ENCODE data around the gene SIRT7. TPM values are rescaled to one million over a fixed set of nuclear protein-coding genes. Genes with fewer than 3 reads are reported as not detected.
"Not testable (repeated sequence)": the region's sequence is repeated elsewhere in the genome, so short reads cannot be mapped to it uniquely, and the experiment has no call there.

SIRT7 gene
- total RNA-seq, 1 donor from 2014 or later, result 46.2 TPM

DNA sequence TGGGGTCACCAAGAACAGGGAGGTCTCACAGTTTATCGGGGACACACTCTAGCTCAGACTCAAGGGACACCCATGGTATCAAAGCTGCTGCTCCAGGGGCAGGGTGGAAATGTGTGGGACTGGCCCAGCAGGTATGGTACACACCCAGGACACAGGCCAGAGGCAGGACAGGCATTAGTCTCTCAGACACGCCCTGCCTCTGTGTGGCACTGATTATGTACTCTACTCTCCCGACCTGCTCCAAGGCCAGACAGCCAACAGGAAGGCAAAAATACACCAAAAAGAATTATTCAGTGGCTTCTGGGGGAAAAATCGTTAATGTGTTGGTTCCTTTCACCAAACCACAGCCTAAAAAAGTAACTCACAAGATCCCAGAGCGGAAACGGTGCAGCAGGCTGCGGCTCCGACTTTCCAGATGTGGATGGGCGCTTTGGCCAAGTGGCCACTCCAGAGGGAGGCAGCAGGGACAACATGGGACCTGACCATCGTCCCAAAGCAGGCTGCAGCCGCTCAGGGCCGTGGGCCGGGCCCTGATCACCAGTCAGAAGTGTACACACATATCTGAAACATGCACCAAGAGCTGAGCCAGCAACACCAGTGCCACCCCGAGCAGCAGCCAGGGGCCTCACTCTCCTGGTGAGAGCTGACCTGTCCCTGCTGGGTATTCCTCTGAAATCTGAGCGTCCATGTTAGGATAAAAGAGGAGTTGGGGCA, 1.0 kb upstream of the SIRT7 start:
- peak; percentile 75 for ATAC-seq

DNA sequence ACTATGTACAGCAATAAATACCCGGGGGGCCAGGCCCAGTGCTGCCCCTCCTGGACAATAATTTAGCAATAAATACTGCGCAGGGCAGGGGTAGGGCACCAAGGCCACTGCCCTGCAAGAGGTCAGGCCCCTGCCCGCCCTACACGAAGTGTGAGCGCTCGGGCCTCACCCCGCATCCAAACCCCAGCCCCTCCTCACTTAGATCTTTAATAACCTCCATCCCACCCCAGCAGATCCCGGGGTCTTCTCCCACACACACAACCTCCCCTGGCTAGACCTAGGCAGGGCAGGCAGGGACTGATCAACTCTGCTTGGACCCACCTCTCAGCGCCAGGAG, 325 bp upstream of the SIRT7 start:
- ATAC-seq, result not testable (repeated sequence)

DNA sequence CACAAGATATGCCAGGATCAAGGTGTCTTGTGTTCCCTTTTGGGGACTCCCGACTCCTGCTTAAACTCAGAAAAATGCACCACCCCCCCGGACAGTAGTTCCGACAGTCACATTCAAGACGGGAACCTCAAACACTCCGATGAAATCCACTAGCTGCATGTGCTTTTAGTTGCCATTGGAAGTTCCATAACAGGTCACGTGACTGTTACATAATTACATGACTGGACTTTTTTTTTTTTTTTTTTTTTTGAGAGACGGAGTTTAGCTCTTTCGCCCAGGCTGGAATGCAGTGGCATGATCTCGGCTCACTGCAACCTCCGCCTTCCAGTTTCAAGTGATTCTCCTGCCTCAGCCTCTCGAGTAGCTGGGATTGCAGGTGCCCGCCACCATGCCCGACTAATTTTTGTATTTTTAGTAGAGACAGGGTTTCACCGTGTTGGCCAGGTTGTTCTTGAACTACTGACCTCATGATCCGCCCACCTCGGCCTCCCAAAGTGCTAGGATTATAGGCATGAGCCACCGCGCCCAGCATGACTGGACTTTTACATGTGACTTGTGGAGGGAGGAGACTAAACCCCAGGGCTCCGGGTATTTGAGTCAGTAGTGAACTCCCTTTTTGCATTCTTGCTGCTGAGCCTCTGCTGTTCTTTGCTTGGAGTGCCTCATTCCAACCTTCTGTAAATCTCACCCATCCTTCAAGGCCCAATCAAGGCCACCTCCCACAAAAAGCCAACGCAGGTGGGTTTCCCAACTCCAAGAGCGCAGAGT, 1.6 kb downstream of the SIRT7 start:
- peak; percentile 57 for ATAC-seq

DNA sequence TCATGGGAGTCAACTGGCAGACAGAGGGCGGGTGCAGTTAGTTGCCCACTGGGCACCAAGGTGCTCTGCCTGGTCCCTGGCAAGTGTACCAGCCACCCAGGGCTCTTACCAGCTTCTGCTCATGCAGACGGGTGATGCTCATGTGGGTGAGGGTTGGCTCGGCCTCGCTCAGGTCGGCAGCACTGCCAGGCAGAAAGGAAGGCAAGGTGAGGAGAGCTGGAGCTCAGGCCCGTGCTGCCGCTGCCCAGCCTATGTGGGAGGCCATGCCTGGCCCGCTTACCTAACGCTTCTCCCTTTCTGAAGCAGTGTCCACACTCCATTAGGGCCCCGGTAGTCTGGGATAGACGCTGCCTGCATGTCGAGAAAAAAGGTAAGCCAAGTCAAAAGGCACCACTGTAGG, 2.6 kb downstream of the SIRT7 start:
- ATAC-seq, result no peak

DNA sequence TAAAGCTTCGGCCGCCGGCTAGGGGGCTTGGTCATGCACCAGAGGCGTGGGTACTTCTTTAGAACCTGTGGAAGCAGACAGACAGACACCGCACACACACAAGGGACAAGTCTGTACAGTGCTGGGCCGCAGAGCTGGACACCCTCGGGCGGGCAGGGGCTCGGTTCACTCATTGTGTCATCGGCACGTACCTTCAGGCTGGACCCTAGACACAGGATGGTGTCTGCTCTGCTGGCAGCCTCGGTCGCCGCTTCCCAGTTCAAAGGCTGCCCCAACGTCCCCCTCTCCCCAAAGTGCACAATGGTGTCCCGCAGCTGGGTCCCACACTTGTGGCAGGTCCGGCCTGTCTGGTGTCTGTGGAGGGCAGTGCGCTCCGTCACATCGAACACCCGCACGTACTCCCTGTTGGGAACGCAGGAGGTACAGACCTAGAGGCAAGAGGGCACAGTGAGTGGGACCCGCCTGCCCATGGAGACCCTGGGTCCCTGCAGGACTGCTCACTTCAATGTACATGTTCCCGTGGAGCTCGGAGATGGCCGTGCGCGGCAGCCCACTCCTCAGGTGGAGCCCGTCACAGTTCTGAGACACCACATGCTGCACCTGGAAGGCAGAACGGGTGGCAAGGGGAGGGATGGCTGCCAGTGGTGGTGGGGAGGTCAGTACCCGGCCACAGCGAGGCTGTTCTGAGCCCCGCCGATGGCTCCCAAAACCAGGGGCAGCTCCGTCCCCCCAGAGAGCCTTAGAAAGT, 3.7 kb downstream of the SIRT7 start:
- no peak for ATAC-seq

DNA sequence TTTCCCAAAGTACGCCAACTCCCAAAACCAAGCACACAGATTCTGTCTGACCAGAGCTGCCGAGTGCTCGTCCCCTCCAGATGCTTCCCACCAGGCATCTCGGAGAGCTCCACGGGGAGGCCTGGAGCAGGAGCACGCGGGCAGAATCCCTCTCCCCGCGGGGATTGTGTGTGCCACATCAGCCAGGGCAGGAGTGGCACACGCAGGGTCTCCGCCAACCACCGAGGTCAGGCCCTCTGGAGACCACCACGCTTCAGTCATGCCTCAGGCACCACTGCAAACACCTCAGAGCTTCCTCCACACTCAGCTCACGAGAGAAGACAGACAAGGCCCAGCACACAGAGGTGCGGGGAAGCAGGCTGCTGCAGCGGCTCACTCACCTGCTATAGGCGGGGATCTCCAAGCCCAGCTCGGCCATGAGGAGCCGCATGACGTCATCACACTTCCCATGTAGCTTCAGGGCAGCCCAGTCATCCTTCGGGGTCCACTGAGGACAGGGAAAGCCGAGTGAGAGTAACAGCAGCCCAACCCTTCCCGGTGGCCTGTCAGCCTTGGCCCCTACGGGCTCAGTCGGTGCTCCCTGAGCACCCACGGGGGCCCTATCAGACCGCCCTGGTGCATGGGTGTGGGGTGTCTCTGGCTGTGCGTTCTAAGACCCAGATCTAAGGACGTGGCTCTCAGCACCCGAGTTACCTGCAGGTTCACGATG, 4.4 kb downstream of the SIRT7 start:
- no peak for ATAC-seq

DNA sequence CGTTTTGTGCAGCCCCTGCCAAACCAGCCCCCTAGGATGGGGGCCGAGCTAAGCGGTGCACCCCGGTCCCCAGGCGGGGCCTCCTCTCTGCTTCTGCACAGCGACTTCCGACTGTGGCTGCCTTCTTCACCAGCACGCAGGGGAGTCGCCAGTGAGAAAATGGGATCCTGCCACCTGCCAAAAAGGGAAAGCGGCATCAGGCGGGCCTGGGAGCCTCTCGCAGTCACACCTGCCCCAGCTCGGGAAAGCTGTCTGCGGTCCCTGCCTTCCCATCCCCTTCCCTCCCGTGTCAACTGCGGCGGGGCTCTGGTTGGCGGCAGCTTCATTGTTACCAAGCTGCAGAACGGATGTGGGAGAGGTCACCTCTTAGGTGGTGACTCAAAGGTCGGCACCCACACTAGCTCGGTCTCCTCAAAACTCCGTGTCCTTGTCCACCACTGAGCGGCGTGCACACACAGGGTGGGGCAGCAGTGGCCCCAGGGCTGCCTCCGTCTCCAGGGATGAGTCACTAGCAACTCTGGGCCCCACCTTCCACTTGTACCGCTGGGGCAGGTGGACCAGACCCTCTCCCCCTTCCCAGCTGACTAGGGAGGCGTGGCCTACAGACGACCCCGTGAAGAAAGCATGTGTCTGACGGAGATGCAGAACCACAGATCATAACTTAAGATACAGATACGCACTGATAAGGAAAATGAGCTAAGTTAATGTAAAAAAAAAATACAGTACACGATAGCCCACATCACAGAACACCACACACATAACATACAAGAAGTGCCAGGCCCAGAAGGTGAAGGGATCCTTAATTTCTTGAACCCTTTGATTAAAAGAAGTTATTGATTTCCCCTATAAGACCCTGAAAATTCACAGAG, 5.3 kb downstream of the SIRT7 start:
- ATAC-seq, result peak; percentile 62

DNA sequence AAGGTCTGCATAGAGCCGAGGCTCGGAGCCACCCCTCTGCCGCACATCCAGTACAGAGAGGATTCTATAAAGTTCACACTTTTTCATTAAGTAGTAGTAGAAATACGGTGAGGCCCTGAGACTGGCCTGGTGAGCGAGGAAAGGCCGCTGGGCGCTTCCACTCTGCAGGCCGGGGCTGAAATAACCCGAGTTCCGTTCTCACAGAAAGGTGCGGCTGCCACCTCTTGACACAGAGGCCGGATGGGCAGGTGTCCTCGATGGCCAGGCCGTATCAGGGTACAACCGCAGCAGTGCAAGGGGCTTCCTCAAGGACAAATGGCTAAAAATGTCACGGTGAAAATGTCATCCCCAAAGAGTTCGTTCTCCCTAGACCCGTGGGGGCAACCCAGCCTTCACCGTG, 6.0 kb downstream of the SIRT7 start:
- no peak for ATAC-seq

DNA sequence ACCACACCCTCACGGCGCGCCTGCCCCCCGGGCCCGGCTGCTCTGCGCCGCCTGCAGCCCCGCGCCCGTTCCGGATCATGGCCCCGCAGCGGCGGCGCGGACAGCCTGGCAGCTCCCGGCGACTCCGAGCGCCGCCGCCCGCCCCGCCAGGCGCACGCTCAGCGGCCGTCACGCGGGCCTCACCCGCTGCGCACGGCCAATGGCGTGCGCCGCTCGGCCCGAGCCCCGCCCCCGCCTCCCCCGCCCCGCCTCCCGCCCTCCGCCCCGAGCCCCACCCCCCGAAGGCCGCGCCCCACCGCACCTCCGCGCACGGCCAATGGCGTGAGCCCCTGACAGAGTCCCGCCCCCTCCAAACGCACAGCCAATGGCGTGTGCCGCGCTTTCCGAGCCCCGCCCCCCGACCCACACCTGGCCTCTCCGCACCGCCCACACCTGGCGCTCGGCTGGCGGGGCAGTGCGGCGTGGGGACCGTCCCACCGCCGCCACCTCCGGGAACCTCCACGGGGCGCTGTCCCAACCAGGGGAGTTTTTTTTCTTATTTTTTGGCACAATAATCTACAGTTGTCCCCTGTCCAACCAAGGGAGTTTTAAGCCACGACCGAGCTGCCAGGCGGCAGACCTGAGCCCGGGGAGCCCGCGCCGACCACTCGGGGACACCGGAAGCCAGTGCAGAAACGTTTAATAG, 6.6 kb downstream of the SIRT7 start, which contains the start of gene PCYT2:
PCYT2 (minus strand) TSS at position 123 of the 685 bp plus-strand sequence; CDS start at position 79, 44 bp downstream.
- peak; percentile 86 for ATAC-seq

DNA sequence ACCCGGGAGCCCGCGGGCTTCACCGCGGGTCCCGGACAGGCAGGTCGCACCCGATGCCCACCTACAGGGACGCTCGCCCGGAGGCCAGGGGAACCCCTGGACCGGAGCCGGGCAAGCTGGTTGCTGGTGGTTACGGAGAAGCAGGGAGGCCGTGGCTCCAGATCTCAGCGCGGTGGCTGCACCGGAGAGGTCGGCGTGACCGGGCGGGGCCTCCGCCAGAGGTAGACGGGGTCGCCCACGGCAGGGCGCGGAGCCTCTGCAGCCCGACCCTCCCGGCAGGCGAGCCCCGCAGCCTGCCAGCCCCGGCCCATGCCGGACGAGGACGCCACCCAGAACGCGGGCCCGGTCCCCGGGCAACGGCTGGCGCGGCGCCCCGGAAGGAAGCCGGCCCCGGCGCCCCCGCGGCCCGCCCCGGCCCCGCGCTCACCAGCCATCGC, 7.1 kb downstream of the SIRT7 start:
- ATAC-seq, result no peak

DNA sequence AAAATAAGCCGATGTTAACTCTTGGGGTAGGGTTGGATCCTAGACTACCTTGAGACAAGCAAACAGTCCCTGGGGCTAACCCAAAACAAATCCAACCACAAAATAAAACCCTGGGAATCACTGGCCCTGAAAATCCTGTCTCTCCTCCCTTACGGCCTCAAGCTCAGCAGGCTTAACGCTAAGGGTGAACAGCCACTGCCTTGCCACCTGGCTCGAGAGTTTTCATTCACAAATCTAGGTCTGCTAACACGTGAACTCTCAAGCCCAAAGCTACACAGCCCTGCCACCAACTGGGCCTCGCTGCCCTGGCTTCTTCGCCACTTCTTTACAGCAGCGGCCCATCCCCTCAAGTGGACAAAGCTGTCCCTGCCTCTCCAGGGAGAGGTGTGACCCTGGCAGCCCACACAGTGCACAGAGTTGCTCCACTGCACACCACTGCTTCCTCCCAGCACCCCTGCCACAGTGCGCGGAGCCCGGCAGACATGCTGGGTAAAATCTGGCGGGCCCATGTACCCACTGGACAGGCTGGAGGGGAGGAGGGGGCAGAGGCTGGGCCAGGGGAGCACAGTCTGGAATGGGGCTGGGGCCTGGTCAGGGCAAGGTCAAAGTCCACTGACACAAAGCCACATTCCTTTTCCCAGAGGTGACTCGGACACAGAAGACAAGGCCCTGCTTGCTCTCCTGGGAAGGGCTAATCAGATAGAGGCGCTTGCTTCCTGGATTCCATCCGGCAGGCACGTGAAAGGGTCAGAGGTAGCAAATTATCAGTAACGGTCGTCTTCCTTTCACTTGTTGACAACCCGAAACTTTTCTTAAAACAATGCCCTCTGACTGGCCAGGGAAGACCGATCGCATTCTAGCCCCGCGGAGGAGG, 7.8 kb downstream of the SIRT7 start:
- ATAC-seq, result no peak

DNA sequence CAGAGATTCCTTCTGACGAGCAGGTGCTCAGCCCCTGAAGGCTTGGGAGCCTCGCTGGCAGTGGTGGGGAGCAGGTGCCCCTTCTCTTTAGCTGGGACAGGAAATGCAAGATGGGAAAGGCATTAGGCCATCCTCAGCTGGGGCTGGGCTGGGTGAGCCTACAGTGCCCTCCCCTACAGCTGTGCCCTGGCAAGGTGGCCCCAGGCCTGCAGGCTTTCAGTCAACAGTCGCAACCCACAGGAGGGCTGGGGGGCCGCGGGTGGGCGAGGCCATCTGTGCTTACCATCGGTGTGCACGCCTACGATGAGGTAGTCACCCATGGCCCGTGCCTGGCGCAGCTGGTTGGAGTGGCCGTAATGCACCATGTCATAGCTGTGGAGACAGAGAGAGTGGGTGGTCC, 8.7 kb downstream of the SIRT7 start:
- ATAC-seq, result no peak

DNA sequence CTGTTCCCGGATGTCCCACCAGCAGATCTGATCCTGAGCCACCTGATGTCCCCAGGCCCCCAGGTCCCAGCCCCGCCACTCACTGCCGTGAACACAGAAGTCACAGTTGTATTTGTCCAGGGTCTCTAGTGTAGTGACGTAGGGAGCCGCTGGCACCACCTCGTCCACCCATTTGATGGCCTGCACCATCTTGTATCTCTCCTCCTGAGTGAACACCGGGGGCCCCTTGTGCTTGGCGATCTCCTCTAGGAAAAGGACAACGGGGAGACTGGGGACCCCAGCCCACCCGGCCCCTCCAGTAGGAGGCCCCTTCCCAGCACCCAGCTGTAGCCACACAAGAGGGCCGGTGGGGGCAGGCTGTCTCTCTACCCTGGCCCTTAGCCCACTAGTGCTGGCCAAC, 9.2 kb downstream of the SIRT7 start:
- ATAC-seq, result no peak

DNA sequence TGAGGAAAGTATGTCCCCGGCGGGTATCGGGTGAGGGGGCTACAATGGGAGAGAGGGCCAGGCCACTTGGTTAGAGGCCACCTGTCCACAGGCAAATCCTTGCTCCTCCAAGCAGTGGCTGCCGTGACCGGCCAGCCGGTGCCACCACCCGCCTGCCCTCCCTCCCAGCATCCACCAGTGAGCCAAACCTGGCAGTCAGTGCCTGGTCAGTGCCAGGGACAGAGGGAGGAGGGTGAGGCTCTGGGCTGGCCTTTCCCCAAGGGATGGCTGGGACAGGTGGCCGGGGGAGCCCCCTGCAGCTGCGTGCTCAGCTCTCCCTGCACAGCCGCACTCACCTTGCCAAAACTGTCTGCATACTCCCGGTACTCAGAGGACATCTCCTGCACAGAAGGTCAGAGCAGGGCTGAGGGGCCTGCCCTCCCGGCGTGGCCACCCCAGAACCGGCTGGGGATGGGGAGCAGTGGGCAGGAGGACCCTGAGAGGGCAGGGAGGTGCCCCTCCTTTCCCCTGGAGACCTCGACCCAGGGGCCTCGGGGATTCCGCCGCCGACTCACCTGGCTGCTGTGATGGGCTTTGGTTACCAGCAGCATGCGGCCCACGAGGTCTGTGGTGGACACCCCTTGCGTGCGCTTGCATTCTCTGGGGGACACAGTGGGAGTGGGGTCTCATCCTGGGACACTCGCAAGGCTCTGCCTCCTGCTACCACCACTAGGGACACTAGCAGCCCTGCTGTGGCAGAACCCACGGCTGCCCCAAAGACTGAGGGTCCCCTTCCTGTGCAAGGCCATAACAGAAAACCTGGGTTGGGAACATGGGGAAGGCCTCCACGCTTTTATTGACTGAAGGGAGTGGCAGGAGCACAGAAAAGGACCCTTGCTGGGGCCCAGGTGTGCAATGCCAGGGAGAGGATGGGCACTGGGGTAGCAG, 10.5 kb downstream of the SIRT7 start:
- no peak for ATAC-seq

DNA sequence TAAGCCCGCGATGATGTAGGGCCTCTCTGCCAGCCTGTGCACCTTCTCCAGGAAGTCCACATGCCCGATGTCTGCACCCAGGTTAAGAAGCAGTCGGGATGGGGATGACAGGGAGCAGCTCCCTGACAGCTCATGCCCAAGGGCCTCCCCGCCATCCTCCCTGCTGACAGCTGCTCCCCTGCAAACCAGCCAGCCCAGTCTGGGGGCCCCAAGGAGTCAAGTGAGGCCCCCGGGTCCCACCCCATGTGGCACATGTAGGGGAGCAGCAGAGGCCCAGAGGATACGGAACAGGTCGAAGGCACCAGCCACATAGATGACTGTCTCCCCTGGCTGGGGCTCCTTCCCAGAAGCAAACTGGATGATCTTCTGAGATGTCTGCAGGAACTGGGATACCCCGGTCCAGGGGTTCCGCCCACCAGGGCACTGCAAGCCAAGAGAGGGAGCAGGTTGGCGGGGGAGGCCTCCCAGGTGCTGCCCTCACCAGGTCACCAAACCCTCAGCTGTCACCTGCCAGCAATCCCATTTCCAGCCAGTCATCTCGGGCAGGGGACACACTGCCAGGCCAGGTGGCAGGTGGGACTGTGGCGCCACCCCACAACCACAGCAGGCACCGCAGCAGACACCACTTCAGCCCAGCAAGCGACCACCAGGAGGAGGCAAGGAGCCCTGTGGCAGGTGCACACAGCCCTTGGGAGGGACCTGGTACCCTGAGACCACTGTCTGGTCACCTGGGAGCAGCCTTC, 11.3 kb downstream of the SIRT7 start:
- no peak for ATAC-seq

DNA sequence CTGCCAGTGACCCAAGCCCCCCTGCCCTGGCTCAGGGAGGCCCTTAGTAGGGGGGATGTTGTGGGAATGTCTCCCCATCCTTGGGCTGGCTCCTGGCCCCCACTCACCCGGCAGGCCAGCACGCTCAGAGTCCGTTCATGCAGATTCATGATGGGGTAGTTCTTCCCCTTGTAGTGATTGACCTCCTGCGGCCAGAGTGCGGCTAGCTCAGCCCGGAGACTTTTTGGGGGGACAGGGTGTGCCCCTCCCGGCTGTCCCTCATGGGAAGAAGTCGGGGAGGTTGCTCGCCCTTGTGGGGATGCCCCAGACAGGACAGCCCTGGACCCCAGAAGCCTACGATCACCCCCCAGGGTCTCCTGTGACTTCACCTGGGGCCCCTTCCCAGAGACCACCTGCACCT, 12.0 kb downstream of the SIRT7 start:
- ATAC-seq, result no peak

DNA sequence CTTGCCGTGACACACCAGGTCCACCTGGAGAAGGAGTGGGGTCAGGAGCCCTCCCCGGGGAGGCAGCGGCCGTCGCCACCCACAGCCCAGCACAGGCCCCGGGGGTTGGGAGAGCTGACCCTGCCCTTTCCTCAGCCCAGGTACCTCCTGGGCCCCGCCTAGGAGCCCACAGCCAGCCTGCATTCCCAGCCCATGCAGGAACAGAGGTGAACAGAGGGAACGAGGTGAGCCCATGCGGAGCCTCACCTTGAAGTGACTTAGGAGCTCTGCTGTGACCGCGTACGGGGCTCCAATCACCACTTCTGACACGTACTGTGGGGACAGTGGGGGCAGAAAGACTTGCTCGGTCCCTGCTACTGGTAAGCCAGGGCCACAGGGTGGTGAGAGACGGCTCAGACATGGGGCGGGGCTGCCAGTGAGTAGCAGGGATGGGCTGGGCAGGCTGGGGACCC, 12.5 kb downstream of the SIRT7 start:
- no peak for ATAC-seq
